Right lobe of liver (tissue), 6 donors: ENCODE data around the gene RNASE8. TPM values are rescaled to one million over a fixed set of nuclear protein-coding genes. Genes with fewer than 3 reads are reported as not detected.
A peak's percentile ranks its signal among the peaks of the same experiment; 100 is the strongest.
"Not testable (repeated sequence)": the region's sequence is repeated elsewhere in the genome, so short reads cannot be mapped to it uniquely, and the experiment has no call there.

ENCODE experiments used
- ATAC-seq, 4 donors: fragments of 200-7000 bp; cut with Tn5 transposase; one replicate each; pipeline ENCODE4 v1.9.1; 2020; ENCODE audit warnings: mild to moderate bottlenecking in 4 of 4, moderate library complexity in 4 of 4
- DNase-seq, 3 donors: peaks; one replicate each; pipeline ENCODE4 v3.0.0-alpha.2; 2020
- H3K27ac ChIP-seq, 3 donors: fragments of 200-600 bp; one replicate each; pipeline ENCODE4 v1.8.0; 2022
- H3K27me3 ChIP-seq, 2 donors: fragments of 200-600 bp; one replicate each; pipeline ENCODE4 v1.8.0; 2022
- H3K36me3 ChIP-seq, 4 donors: fragments of 200-600 bp; sonication (generic) in 1 of 4; one replicate each; pipeline versions ENCODE4 v1.5.1 to v1.8.0; 2017 to 2022; ENCODE audit warnings: control low read depth in 1 of 4
- H3K4me1 ChIP-seq, 4 donors: fragments of 200-600 bp; sonication (generic) in 1 of 4; one replicate each; pipeline versions ENCODE4 v1.5.1 to v1.8.0; 2017 to 2022; ENCODE audit warnings: control low read depth in 1 of 4
- H3K4me3 ChIP-seq, 3 donors: fragments of 200-600 bp; one replicate each; pipeline ENCODE4 v1.8.0; 2022
- H3K9me3 ChIP-seq, 4 donors: fragments of 200-600 bp; sonication (generic) in 1 of 4; one replicate each; pipeline versions ENCODE4 v1.5.1 to v1.8.0; 2017 to 2022; ENCODE audit warnings: control low read depth in 1 of 4
- CTCF ChIP-seq, 4 donors: fragments of 200-600 bp in 3 of 4; fragments of 450-650 bp in 1 of 4; IDR thresholded peaks; one replicate each; pipeline versions ENCODE4 v1.5.1 to v1.8.0; 2016 to 2022; ENCODE audit warnings: antibody characterized with exemption in 4 of 4, mild to moderate bottlenecking in 2 of 4
- POLR2A ChIP-seq: fragments of 450-650 bp; IDR thresholded peaks from one replicate; pipeline ENCODE4 v1.6.1; 2017; ENCODE audit warnings: antibody characterized with exemption, mild to moderate bottlenecking
- WGBS: methylation state at CpG from one replicate; pipeline ENCODE4 v1.1.6; 2018; ENCODE audit warnings: low coverage, low lambda C conversion rate; ENCODE audit not compliant: insufficient coverage; ENCODE audit errors: missing lambda C conversion rate; 5-methylcytosine and 5-hydroxymethylcytosine counted together
- intact Hi-C, 2 donors: fragments of 100-400 bp; cut with DNase I; formaldehyde crosslinking; loops; one replicate each; pipeline versions ENCODE4 v1.11.2 to v1.14.1; 2022
- long read RNA-seq: library from polyadenylated mRNA; unstranded; transcript quantifications from one replicate; pipeline ENCODE4 v2.0.0, GENCODE V29; 2019
- total RNA-seq, 6 experiments: library from RNA; depleted of rRNA in 2 of 6; stranded (reverse); fragments of >200 nt in 2 of 6; fragmentation: NEBNext Ultra II Directional in 3 of 6; extraction: Animal tissue kit (Norgen Biotek cat#: 25700) in 3 of 6; gene quantifications; one replicate each; pipeline versions ENCODE4 v1.1.0 to v1.2.4, GENCODE V29; 2016 to 2023
- donor health status: DM: no; HTN: yes; CAD: no.
- donor health status: DM: no; HTN: no; CAD: no.
- donor health status: DM: no; HTN: no; CAD: no.
- donor health status: DM: no; HTN: yes; CAD: no.
- donor health status: DM: no; HTN: yes; CAD: no.

Gene RNASE8
- not detected for total RNA-seq
- long read RNA-seq: 0 reads

DNA sequence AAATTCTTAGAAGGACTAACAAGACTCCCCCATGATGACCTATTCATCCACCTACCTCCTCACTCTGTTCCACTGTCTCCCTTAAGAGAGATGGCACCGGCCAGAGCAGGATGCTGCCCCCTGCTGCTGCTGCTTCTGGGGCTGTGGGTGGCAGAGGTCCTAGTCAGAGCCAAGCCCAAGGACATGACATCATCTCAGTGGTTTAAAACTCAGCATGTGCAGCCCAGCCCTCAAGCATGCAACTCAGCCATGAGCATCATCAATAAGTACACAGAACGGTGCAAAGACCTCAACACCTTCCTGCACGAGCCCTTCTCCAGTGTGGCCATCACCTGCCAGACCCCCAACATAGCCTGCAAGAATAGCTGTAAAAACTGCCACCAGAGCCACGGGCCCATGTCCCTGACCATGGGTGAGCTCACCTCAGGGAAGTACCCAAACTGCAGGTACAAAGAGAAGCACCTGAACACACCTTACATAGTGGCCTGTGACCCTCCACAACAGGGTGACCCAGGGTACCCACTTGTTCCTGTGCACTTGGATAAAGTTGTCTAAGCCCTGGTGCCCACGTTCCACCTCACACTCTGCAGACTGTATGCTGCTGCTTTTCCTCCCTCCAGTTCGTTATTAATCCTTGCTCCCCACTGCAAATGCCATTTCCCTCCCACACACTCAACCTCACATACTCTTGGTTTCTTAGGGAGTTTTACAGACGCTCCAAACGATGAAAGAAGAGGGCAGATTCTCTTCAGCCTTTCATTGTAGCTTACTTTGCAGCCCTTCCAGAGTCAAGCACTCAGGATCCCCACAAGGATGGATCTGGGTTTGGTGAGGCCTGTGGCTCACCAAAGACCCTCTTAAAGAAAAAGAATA lies at the start of gene RNASE8:
RNASE8 (plus strand) TSS at position 20 of the 873 bp plus-strand sequence; CDS start at position 91, 71 bp downstream.
- 55% methylated on average over 6 of the region's 8 CpGs for WGBS
- intact Hi-C loops: loop anchor here in 1 of 2 donors (5.0 kb wide), 1 partner anchor 44 kb away; the partner anchor contains the start of gene TMEM253
- Histone ChIP-seq H3K27ac (peak within 1 kb of the TSS in 2 of 3 donors; percentile 54 to 74), H3K36me3 (no peaks in the 10 kb centered on the region), H3K4me3 (no peak within 1 kb of the TSS), H3K9me3 (no peaks in the 10 kb centered on the region), H3K27me3 (no peaks in the 10 kb centered on the region), H3K4me1 (peaks cover 0 to 61% (median 16%) of the 10 kb centered on the region in 4 donors)
- DNase-seq (peak in 1 of 3 donors; percentile 25), ATAC-seq (peak in 1 of 4 donors; percentile 2)
- TF ChIP-seq CTCF (IDR thresholded peaks at IDR 0.05) (peak in 2 of 4 donors; percentile 10 to 23), POLR2A (no peak)

DNA sequence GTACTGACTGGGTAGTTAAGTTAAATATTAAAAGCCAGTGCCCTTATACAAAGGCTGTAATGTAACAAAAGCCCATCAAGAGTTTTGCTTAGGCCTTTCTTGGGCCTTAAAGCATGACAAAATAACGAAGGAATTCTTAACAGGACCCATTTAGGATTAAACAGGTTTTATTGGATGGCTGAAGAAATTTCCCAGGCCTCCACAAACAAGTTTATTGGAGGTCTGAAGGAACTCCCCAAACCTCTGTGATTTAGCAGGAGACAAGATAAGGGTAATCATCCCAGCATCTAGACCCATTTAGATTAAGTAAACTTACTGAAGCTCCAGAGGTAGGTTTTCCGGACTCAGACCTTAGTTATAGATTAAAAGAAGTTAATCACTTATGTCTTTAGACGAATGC lies 47.9 kb upstream of the RNASE8 start:
- not testable (repeated sequence) for DNase-seq, H3K27ac ChIP-seq, H3K9me3 ChIP-seq, H3K36me3 ChIP-seq, ATAC-seq, H3K4me3 ChIP-seq, H3K4me1 ChIP-seq, H3K27me3 ChIP-seq
- WGBS: 57% methylated on average over 3 of the region's 3 CpGs
- intact Hi-C loops: loop anchor here in 1 of 2 donors (10.0 kb wide), 1 partner anchor 85 kb away; the partner anchor contains the start of gene ZNF219

DNA sequence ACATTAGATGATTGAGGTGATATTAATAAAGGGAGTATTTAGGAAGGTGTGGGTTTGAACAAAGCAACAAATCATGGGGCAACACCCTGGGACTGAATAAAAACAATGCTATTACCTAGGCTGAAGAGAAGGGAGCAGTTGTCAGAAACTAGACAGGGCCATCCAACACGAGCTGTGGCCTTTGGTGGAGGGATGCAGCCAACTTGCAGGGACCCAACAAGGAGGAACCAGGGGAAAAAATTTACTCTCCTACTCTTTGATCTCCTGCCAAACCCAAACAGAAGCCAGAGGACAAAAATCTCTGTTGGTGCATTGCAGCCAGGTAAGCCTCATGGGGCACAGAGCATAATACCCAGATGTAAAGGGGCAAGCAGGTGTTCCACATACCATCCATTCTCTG lies 46.5 kb upstream of the RNASE8 start:
- no peaks in the 10 kb centered on the region for H3K9me3 ChIP-seq
- no peak for ATAC-seq
- intact Hi-C loops: loop anchor here in 1 of 2 donors (10.0 kb wide), 1 partner anchor 84 kb away; the partner anchor contains the start of gene ZNF219
- no peak for TF ChIP-seq CTCF (IDR thresholded peaks at IDR 0.05)
- no peak for TF ChIP-seq POLR2A
- no peaks in the 10 kb centered on the region for H3K27me3 ChIP-seq
- WGBS: 88% methylated on average over 1 of the region's 1 CpG
- DNase-seq: no peak
- no peaks in the 10 kb centered on the region for H3K36me3 ChIP-seq
- H3K4me3 ChIP-seq: no peak overlapping the region
- peaks cover 0 to 9% (median 0%) of the 10 kb centered on the region in 4 donors for H3K4me1 ChIP-seq
- H3K27ac ChIP-seq: no peak overlapping the region

GRCh38 chr14:21014761-21015190 lies 42.8 kb upstream of the RNASE8 start:
- WGBS: 0% methylated on average over 3 of the region's 4 CpGs
- TF ChIP-seq POLR2A (no peak), CTCF (IDR thresholded peaks at IDR 0.05) (peak; percentile 90 to 97 (median 94))
- H3K27me3 ChIP-seq: no peaks in the 10 kb centered on the region
- intact Hi-C loops: loop anchor here (5.0 to 10.0 kb wide), 2 partner anchors 78 to 80 kb away; partner anchors contain the start of gene ZNF219 (in 1 of the 2)
- peak; percentile 72 to 86 (median 73) for DNase-seq
- ATAC-seq: peak; percentile 90 to 96 (median 94)
- H3K27ac ChIP-seq: no peak overlapping the region
- no peak overlapping the region for H3K4me3 ChIP-seq
- no peaks in the 10 kb centered on the region for H3K9me3 ChIP-seq
- peaks cover 0 to 9% (median 0%) of the 10 kb centered on the region in 4 donors for H3K4me1 ChIP-seq
- H3K36me3 ChIP-seq: peaks cover 0 to 28% (median 20%) of the 10 kb centered on the region in 4 donors
